ENCODE results near the gene USP49.

The USP49 gene

DNA sequence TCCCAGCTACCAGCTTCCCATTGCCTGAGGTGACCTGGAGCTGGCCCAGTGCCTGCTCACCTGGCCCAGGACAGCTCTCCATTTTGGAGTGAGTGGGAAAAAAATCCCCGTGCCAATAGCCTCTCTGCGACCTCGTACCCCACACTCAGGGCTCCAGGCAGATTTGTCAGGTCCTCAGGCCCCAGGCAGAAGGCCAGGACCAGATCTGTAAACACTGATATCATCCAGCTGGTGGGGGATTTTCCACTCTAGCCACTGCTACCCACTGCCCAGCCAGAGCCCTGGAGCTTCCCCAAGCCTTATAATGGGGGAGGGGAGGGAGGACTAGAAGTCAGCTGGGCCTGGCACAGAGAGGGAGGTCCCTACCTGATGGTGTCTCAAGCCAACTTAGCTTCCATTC lies 146.6 kb downstream of the USP49 start:
- H3K4me1 ChIP-seq (ENCODE audit: control insufficient read depth, insufficient read depth, low read depth, low read length) = no peaks in the 10 kb centered on the region
- H2AK5ac ChIP-seq (ENCODE audit: low read length, severe bottlenecking) = no peak overlapping the region
- no peak overlapping the region for H4K8ac ChIP-seq (ENCODE audit: low read length)
- H2BK15ac ChIP-seq (ENCODE audit: low read depth, poor library complexity, severe bottlenecking) = no peak overlapping the region
- no peaks in the 10 kb centered on the region for H3K79me1 ChIP-seq (replicated peaks; ENCODE audit: low read length, poor library complexity, severe bottlenecking)
- peaks cover 13 to 24% of the 10 kb centered on the region in 2 experiments for H3K27me3 ChIP-seq (ENCODE audit: control insufficient read depth in 1 of 2, insufficient read depth in 1 of 2, low read length in 2 of 2)
- no peak overlapping the region for H3K23ac ChIP-seq (ENCODE audit: low read length in 2 of 2)
- no peak overlapping the region for H4K91ac ChIP-seq (ENCODE audit: low read length)
- H3K4me2 ChIP-seq (ENCODE audit: low read length, poor library complexity, severe bottlenecking) = no peak overlapping the region
- DNase-seq = no peak
- no peak overlapping the region for H3K27ac ChIP-seq (ENCODE audit: low read length, poor library complexity, severe bottlenecking)
- no peak overlapping the region for H3K4me3 ChIP-seq (ENCODE audit: insufficient read depth in 1 of 2, low read depth in 1 of 2, low read length in 2 of 2)
- no peak overlapping the region for H3K4ac ChIP-seq (ENCODE audit: low read depth in 1 of 2, low read length in 2 of 2)
- no peak overlapping the region for H2BK12ac ChIP-seq (ENCODE audit: low read length in 2 of 2)
- no peak overlapping the region for H2BK120ac ChIP-seq (ENCODE audit: low read depth, low read length)
- 79% methylated on average over 3 of the region's 3 CpGs for WGBS
- H3K9me3 ChIP-seq (ENCODE audit: control insufficient read depth, low read length) = no peaks in the 10 kb centered on the region
- no peak overlapping the region for H2BK5ac ChIP-seq (ENCODE audit: low read depth, low read length, poor library complexity, severe bottlenecking)
- no peaks in the 10 kb centered on the region for H3K36me3 ChIP-seq (ENCODE audit: control insufficient read depth in 1 of 2, insufficient read depth in 2 of 2, low read depth in 1 of 2, low read length in 2 of 2)
- H2AFZ ChIP-seq (ENCODE audit: low read depth, low read length) = no peak overlapping the region
- H3K18ac ChIP-seq (ENCODE audit: low read depth in 1 of 2, low read length in 2 of 2) = no peak overlapping the region
- H3K14ac ChIP-seq (ENCODE audit: low read length in 2 of 2) = no peak overlapping the region
- H3K9ac ChIP-seq (ENCODE audit: low read length) = no peak overlapping the region

DNA sequence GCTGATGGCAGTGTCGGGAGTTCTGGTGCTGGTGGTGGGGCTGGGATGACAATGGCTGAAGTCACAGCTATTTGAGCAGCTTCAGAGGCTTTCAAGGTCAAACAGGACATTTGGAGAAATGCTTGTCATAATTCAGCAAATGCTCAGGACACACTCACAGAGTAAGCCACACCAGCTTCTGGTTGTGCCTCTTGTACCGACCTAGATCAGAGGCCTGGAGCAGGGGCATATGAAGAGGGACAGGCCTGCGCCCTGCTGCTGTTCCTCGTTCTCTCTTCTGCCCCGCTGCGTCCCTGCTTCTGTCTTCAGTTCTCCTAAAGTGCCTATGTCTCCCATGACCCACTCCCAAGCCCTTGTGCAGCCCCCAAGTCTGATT lies 147.1 kb downstream of the USP49 start:
- no peak overlapping the region for H2AK5ac ChIP-seq (ENCODE audit: low read length, severe bottlenecking)

GRCh38 chr6:41747256-41748101 lies 147.7 kb downstream of the USP49 start, which contains the start of gene PGC:
Gene PGC (minus strand): TSS chr6:41747397. CDS start chr6:41747334, 63 bp downstream.
- H3K4ac ChIP-seq (ENCODE audit: low read depth in 1 of 2, low read length in 2 of 2) = no peak within 1 kb of the TSS
- no peaks in the 10 kb centered on the region for H3K36me3 ChIP-seq (ENCODE audit: control insufficient read depth in 1 of 2, insufficient read depth in 2 of 2, low read depth in 1 of 2, low read length in 2 of 2)
- no peak within 1 kb of the TSS for H3K4me3 ChIP-seq (ENCODE audit: insufficient read depth in 1 of 2, low read depth in 1 of 2, low read length in 2 of 2)
- no peak within 1 kb of the TSS for H2AK5ac ChIP-seq (ENCODE audit: low read length, severe bottlenecking)
- H3K79me1 ChIP-seq (replicated peaks; ENCODE audit: low read length, poor library complexity, severe bottlenecking) = no peaks in the 10 kb centered on the region
- H3K27me3 ChIP-seq (ENCODE audit: control insufficient read depth in 1 of 2, insufficient read depth in 1 of 2, low read length in 2 of 2) = peaks cover 8 to 21% of the 10 kb centered on the region in 2 experiments
- H2BK5ac ChIP-seq (ENCODE audit: low read depth, low read length, poor library complexity, severe bottlenecking) = no peak within 1 kb of the TSS
- no peak within 1 kb of the TSS for H3K4me2 ChIP-seq (ENCODE audit: low read length, poor library complexity, severe bottlenecking)
- WGBS = 87% methylated on average over 14 of the region's 15 CpGs
- H3K14ac ChIP-seq (ENCODE audit: low read length in 2 of 2) = no peak within 1 kb of the TSS
- no peaks in the 10 kb centered on the region for H3K9me3 ChIP-seq (ENCODE audit: control insufficient read depth, low read length)
- H4K91ac ChIP-seq (ENCODE audit: low read length) = no peak within 1 kb of the TSS
- no peak within 1 kb of the TSS for H3K18ac ChIP-seq (ENCODE audit: low read depth in 1 of 2, low read length in 2 of 2)
- no peak for DNase-seq
- H2BK15ac ChIP-seq (ENCODE audit: low read depth, poor library complexity, severe bottlenecking) = no peak within 1 kb of the TSS
- H3K27ac ChIP-seq (ENCODE audit: low read length, poor library complexity, severe bottlenecking) = no peak within 1 kb of the TSS
- no peaks in the 10 kb centered on the region for H3K4me1 ChIP-seq (ENCODE audit: control insufficient read depth, insufficient read depth, low read depth, low read length)
- H2BK12ac ChIP-seq (ENCODE audit: low read length in 2 of 2) = no peak within 1 kb of the TSS
- H2BK120ac ChIP-seq (ENCODE audit: low read depth, low read length) = no peak within 1 kb of the TSS
- peak within 1 kb of the TSS; percentile 42 for H4K8ac ChIP-seq (ENCODE audit: low read length)
- no peak within 1 kb of the TSS for H3K9ac ChIP-seq (ENCODE audit: low read length)
- H2AFZ ChIP-seq (ENCODE audit: low read depth, low read length) = no peak within 1 kb of the TSS
- H3K23ac ChIP-seq (ENCODE audit: low read length in 2 of 2) = no peak within 1 kb of the TSS

More for the DNA sequence above, 147.1 kb downstream of the USP49 start:
- DNase-seq = no peak
- Histone ChIP-seq H3K9ac (ENCODE audit: low read length) (no peak overlapping the region), H3K79me1 (replicated peaks; ENCODE audit: low read length, poor library complexity, severe bottlenecking) (no peaks in the 10 kb centered on the region), H2BK12ac (ENCODE audit: low read length in 2 of 2) (no peak overlapping the region), H2AFZ (ENCODE audit: low read depth, low read length) (no peak overlapping the region), H3K27ac (ENCODE audit: low read length, poor library complexity, severe bottlenecking) (no peak overlapping the region), H4K8ac (ENCODE audit: low read length) (peak overlapping the region; percentile 42), H3K9me3 (ENCODE audit: control insufficient read depth, low read length) (no peaks in the 10 kb centered on the region), H3K23ac (ENCODE audit: low read length in 2 of 2) (no peak overlapping the region), H2BK120ac (ENCODE audit: low read depth, low read length) (no peak overlapping the region), H3K4me2 (ENCODE audit: low read length, poor library complexity, severe bottlenecking) (no peak overlapping the region), H3K14ac (ENCODE audit: low read length in 2 of 2) (no peak overlapping the region), H4K91ac (ENCODE audit: low read length) (no peak overlapping the region), H2BK5ac (ENCODE audit: low read depth, low read length, poor library complexity, severe bottlenecking) (no peak overlapping the region), H3K4ac (ENCODE audit: low read depth in 1 of 2, low read length in 2 of 2) (no peak overlapping the region), H3K27me3 (ENCODE audit: control insufficient read depth in 1 of 2, insufficient read depth in 1 of 2, low read length in 2 of 2) (peaks cover 9 to 21% of the 10 kb centered on the region in 2 experiments), H3K36me3 (ENCODE audit: control insufficient read depth in 1 of 2, insufficient read depth in 2 of 2, low read depth in 1 of 2, low read length in 2 of 2) (no peaks in the 10 kb centered on the region), H3K4me3 (ENCODE audit: insufficient read depth in 1 of 2, low read depth in 1 of 2, low read length in 2 of 2) (no peak overlapping the region), H3K4me1 (ENCODE audit: control insufficient read depth, insufficient read depth, low read depth, low read length) (no peaks in the 10 kb centered on the region), H3K18ac (ENCODE audit: low read depth in 1 of 2, low read length in 2 of 2) (no peak overlapping the region), H2BK15ac (ENCODE audit: low read depth, poor library complexity, severe bottlenecking) (no peak overlapping the region)
- WGBS = 90% methylated on average over 6 of the region's 6 CpGs

GRCh38 chr6:41746107-41746506 lies 149.1 kb downstream of the USP49 start:
- Histone ChIP-seq H3K23ac (ENCODE audit: low read length in 2 of 2) (no peak overlapping the region), H3K36me3 (ENCODE audit: control insufficient read depth in 1 of 2, insufficient read depth in 2 of 2, low read depth in 1 of 2, low read length in 2 of 2) (no peaks in the 10 kb centered on the region), H3K27me3 (ENCODE audit: control insufficient read depth in 1 of 2, insufficient read depth in 1 of 2, low read length in 2 of 2) (peaks cover 8 to 25% of the 10 kb centered on the region in 2 experiments), H2AFZ (ENCODE audit: low read depth, low read length) (no peak overlapping the region), H3K14ac (ENCODE audit: low read length in 2 of 2) (no peak overlapping the region), H3K27ac (ENCODE audit: low read length, poor library complexity, severe bottlenecking) (no peak overlapping the region), H3K4me3 (ENCODE audit: insufficient read depth in 1 of 2, low read depth in 1 of 2, low read length in 2 of 2) (no peak overlapping the region), H2AK5ac (ENCODE audit: low read length, severe bottlenecking) (no peak overlapping the region), H3K9ac (ENCODE audit: low read length) (no peak overlapping the region), H2BK15ac (ENCODE audit: low read depth, poor library complexity, severe bottlenecking) (no peak overlapping the region), H3K79me1 (replicated peaks; ENCODE audit: low read length, poor library complexity, severe bottlenecking) (no peaks in the 10 kb centered on the region), H4K91ac (ENCODE audit: low read length) (no peak overlapping the region), H3K4me1 (ENCODE audit: control insufficient read depth, insufficient read depth, low read depth, low read length) (no peaks in the 10 kb centered on the region), H2BK5ac (ENCODE audit: low read depth, low read length, poor library complexity, severe bottlenecking) (no peak overlapping the region), H2BK120ac (ENCODE audit: low read depth, low read length) (no peak overlapping the region), H3K4me2 (ENCODE audit: low read length, poor library complexity, severe bottlenecking) (no peak overlapping the region), H4K8ac (ENCODE audit: low read length) (no peak overlapping the region), H3K18ac (ENCODE audit: low read depth in 1 of 2, low read length in 2 of 2) (no peak overlapping the region), H3K9me3 (ENCODE audit: control insufficient read depth, low read length) (no peaks in the 10 kb centered on the region), H2BK12ac (ENCODE audit: low read length in 2 of 2) (no peak overlapping the region), H3K4ac (ENCODE audit: low read depth in 1 of 2, low read length in 2 of 2) (no peak overlapping the region)
- no peak for DNase-seq
- 90% methylated on average over 10 of the region's 10 CpGs for WGBS
